Natural killer cell (primary cell): ENCODE data around the gene TBX18. TPM values are rescaled to one million over a fixed set of nuclear protein-coding genes. Genes with fewer than 3 reads are reported as not detected.

Source experiments
- ATAC-seq, 3 donors: fragments of 150-1000 bp in 2 of 3; fragments of 200-7000 bp in 1 of 3; cut with Tn5 transposase; 1 replicate in 1 of 3; 2 replicates in 2 of 3; pipeline ENCODE4 v1.10.0; 2021; ENCODE audit warnings: mild to moderate bottlenecking in 2 of 3, moderate library complexity in 2 of 3
- DNase-seq, 2 donors: peaks; one replicate each; pipeline versions ENCODE4 v3.0.0 to v3.0.0-alpha.2; 2013 to 2021; ENCODE audit warnings: mixed read lengths in 1 of 2
- H3K27ac ChIP-seq: one replicate; pipeline ENCODE4 v1.5.1; 2013; ENCODE audit warnings: mild to moderate bottlenecking, low read length
- H3K27me3 ChIP-seq: one replicate; pipeline ENCODE4 v1.6.1; 2013; ENCODE audit warnings: low read length; ENCODE audit not compliant: control insufficient read depth, insufficient read depth
- H3K36me3 ChIP-seq: one replicate; pipeline ENCODE4 v1.6.1; 2013; ENCODE audit warnings: low read length; ENCODE audit not compliant: control insufficient read depth, insufficient read depth
- H3K4me1 ChIP-seq: one replicate; pipeline ENCODE4 v1.6.1; 2013; ENCODE audit warnings: low read length; ENCODE audit not compliant: control insufficient read depth, insufficient read depth
- H3K4me3 ChIP-seq: one replicate; pipeline ENCODE4 v1.5.1; 2013; ENCODE audit warnings: low read length
- H3K9me3 ChIP-seq: one replicate; pipeline ENCODE4 v1.6.1; 2013; ENCODE audit warnings: low read length; ENCODE audit not compliant: control insufficient read depth, insufficient read depth
- H3K27ac Mint-ChIP-seq, 2 donors: one replicate each; pipeline ENCODE4 v1.8.0; 2022; ENCODE audit warnings: mild to moderate bottlenecking in 2 of 2, mixed read lengths in 2 of 2, moderate library complexity in 1 of 2
- H3K27me3 Mint-ChIP-seq, 2 donors: one replicate each; pipeline ENCODE4 v1.8.0; 2022; ENCODE audit warnings: low read depth in 2 of 2, mixed read lengths in 2 of 2
- H3K36me3 Mint-ChIP-seq: one replicate; pipeline ENCODE4 v1.8.0; 2022; ENCODE audit warnings: mixed read lengths
- H3K4me1 Mint-ChIP-seq, 2 donors: one replicate each; pipeline ENCODE4 v1.8.0; 2022; ENCODE audit warnings: mixed read lengths in 2 of 2
- H3K4me3 Mint-ChIP-seq: one replicate; pipeline ENCODE4 v1.8.0; 2022; ENCODE audit warnings: mild to moderate bottlenecking, moderate library complexity, mixed read lengths
- H3K9me3 Mint-ChIP-seq, 2 donors: one replicate each; pipeline ENCODE4 v1.8.0; 2022; ENCODE audit warnings: mixed read lengths in 2 of 2
- WGBS: methylation state at CpG from one replicate; pipeline ENCODE4 v1.1.7; 2013; ENCODE audit warnings: missing lambda C conversion rate; ENCODE audit not compliant: insufficient coverage; 5-methylcytosine and 5-hydroxymethylcytosine counted together
- intact Hi-C: fragments of 100-400 bp; cut with micrococcal nuclease; formaldehyde crosslinking; loops from one replicate; pipeline ENCODE4 v1.14.2; 2022
- total RNA-seq, 4 donors: library from RNA; stranded (reverse); fragments of 120-200 nt in 1 of 4; gene quantifications; one replicate each; pipeline versions ENCODE4 v1.2.3 to v1.2.4, GENCODE V29; 2013 to 2022
- TF ChIP-seq, protein P1 (sequence below): fragments of 200-600 bp; IDR thresholded peaks from one replicate; pipeline ENCODE4 v1.8.0; 2022; ENCODE audit warnings: antibody characterized with exemption

TBX18 gene
- total RNA-seq, 3 donors from 2014 or later (not counting 1 experiment from before 2014, with no cell fraction given): not detected

DNA sequence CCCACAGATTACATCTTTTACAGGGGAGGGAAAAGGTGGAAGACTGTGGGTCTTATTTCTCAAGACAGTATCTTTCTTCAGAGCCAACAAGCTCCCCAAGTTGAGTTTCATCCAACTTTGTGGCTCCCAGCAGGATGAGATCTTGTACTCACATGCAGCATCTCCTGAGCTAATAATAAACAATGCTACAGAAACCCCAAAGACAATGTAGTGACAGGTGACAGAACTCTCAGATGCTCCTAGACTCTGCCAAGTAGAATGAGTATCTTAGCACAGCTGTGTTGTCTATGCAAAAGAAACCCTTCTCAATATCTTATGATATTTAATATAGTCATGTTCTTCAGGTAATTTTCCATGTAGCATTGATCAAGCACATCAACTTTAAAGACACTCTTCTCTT lies 90.0 kb downstream of the TBX18 start:
- H3K27ac ChIP-seq: no peak overlapping the region
- H3K9me3 ChIP-seq: no peaks in the 10 kb centered on the region
- ATAC-seq (no peak), DNase-seq (no peak)
- Mint-ChIP-seq H3K9me3 (peaks cover 7 to 12% of the 10 kb centered on the region in 2 donors), H3K27me3 (peaks cover 0 to 2% of the 10 kb centered on the region in 2 donors), H3K4me3 (no peak overlapping the region), H3K36me3 (no peaks in the 10 kb centered on the region), H3K27ac (no peak overlapping the region), H3K4me1 (no peaks in the 10 kb centered on the region)
- H3K36me3 ChIP-seq: no peaks in the 10 kb centered on the region
- no peak overlapping the region for H3K4me3 ChIP-seq
- no peaks in the 10 kb centered on the region for H3K27me3 ChIP-seq
- no peaks in the 10 kb centered on the region for H3K4me1 ChIP-seq
- TF ChIP-seq, protein P1, sequence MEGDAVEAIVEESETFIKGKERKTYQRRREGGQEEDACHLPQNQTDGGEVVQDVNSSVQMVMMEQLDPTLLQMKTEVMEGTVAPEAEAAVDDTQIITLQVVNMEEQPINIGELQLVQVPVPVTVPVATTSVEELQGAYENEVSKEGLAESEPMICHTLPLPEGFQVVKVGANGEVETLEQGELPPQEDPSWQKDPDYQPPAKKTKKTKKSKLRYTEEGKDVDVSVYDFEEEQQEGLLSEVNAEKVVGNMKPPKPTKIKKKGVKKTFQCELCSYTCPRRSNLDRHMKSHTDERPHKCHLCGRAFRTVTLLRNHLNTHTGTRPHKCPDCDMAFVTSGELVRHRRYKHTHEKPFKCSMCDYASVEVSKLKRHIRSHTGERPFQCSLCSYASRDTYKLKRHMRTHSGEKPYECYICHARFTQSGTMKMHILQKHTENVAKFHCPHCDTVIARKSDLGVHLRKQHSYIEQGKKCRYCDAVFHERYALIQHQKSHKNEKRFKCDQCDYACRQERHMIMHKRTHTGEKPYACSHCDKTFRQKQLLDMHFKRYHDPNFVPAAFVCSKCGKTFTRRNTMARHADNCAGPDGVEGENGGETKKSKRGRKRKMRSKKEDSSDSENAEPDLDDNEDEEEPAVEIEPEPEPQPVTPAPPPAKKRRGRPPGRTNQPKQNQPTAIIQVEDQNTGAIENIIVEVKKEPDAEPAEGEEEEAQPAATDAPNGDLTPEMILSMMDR: no peak
- intact Hi-C loops: no loop called here

DNA sequence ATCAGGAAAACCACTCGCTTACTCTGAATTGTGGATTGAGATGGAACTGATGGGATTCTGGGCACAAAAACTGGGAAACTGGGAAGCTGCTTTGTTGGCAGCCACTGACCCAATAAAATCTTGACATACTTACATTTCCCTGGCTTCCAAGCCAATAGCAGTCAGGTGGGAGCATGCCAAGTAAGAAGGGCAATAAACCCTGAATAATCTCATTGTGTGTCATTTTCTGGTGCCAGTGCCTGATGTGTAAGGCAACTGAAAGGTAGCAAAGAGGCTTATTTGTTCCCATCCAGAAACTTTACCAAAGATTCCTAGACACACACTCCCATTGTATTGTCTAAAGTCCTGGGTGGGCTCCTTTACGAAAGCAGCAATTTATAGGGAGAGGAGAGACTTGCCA lies 93.2 kb downstream of the TBX18 start:
- no peaks in the 10 kb centered on the region for H3K9me3 ChIP-seq
- no peak overlapping the region for H3K4me3 ChIP-seq
- TF ChIP-seq, protein P1: no peak
- Mint-ChIP-seq H3K4me1 (no peaks in the 10 kb centered on the region), H3K27ac (no peak overlapping the region), H3K4me3 (no peak overlapping the region), H3K36me3 (no peaks in the 10 kb centered on the region), H3K9me3 (peaks cover 8 to 11% of the 10 kb centered on the region in 2 donors), H3K27me3 (no peaks in the 10 kb centered on the region)
- H3K36me3 ChIP-seq: no peaks in the 10 kb centered on the region
- H3K4me1 ChIP-seq: no peaks in the 10 kb centered on the region
- ATAC-seq (no peak), DNase-seq (no peak)
- intact Hi-C loops: no loop called here
- 100% methylated on average over 1 of the region's 2 CpGs for WGBS
- H3K27me3 ChIP-seq: no peaks in the 10 kb centered on the region
- no peak overlapping the region for H3K27ac ChIP-seq

DNA sequence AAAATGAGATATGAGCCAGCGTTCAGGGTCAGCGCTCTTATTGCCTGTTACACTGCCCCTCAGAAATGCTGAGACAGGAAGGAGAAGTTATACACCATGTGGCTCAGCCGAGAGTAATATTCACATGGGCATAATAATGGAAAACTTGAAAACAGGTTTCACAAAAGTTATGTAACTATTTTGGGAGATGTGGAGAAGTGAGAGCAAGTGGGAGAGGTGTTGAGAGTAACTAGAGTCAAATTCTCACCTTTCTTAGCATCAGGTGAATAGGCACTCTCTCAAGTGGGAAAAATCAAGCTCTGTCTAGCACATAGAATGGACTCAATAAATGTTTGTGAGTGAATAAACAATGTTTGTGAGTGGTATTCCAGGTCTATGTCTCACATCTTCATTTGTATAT lies 94.5 kb downstream of the TBX18 start:
- TF ChIP-seq, protein P1: no peak
- Histone ChIP-seq H3K4me1 (no peaks in the 10 kb centered on the region), H3K4me3 (no peak overlapping the region), H3K9me3 (no peaks in the 10 kb centered on the region), H3K27me3 (no peaks in the 10 kb centered on the region), H3K36me3 (no peaks in the 10 kb centered on the region), H3K27ac (no peak overlapping the region)
- Mint-ChIP-seq H3K4me1 (no peaks in the 10 kb centered on the region), H3K27ac (no peak overlapping the region), H3K4me3 (no peak overlapping the region), H3K36me3 (no peaks in the 10 kb centered on the region), H3K9me3 (peaks cover 8 to 10% of the 10 kb centered on the region in 2 donors), H3K27me3 (no peaks in the 10 kb centered on the region)
- ATAC-seq (no peak), DNase-seq (no peak)
- intact Hi-C loops: no loop called here
- WGBS: 87% methylated on average over 3 of the region's 3 CpGs
